Effector memory CD4-positive, alpha-beta T cell (primary cell): ENCODE data around the gene GVQW3.

Source experiments
- DNase-seq, 3 donors: peaks; one replicate each; pipeline ENCODE4 v3.0.0-alpha.2; 2020
- H3K27ac ChIP-seq: 2 replicates; pipeline ENCODE4 v1.7.0; 2013; ENCODE audit warnings: mild to moderate bottlenecking, low read length, moderate library complexity; ENCODE audit not compliant: insufficient read depth, poor library complexity, severe bottlenecking
- H3K27me3 ChIP-seq: replicated peaks from 2 replicates; pipeline ENCODE4 v1.7.0; 2013; ENCODE audit warnings: mild to moderate bottlenecking, low read length; ENCODE audit not compliant: insufficient read depth, control insufficient read depth, poor library complexity, severe bottlenecking
- H3K36me3 ChIP-seq: 2 replicates; pipeline ENCODE4 v1.7.0; 2013; ENCODE audit warnings: mild to moderate bottlenecking, low read length, moderate library complexity; ENCODE audit not compliant: control insufficient read depth, insufficient read depth
- H3K4me1 ChIP-seq: 2 replicates; pipeline ENCODE4 v1.7.0; 2013; ENCODE audit warnings: low read length, mild to moderate bottlenecking; ENCODE audit not compliant: control insufficient read depth, insufficient read depth, poor library complexity, severe bottlenecking
- H3K4me3 ChIP-seq: 2 replicates; pipeline ENCODE4 v1.7.0; 2013; ENCODE audit warnings: low read length, low read depth, mild to moderate bottlenecking; ENCODE audit not compliant: insufficient read depth, poor library complexity, severe bottlenecking
- H3K9me3 ChIP-seq: 2 replicates; pipeline ENCODE4 v1.7.0; 2013; ENCODE audit warnings: mild to moderate bottlenecking, low read length, moderate library complexity; ENCODE audit not compliant: control insufficient read depth

Gene GVQW3

GRCh38 chr11:76382209-76382608 lies 1.1 kb downstream of the GVQW3 start:
- Histone ChIP-seq H3K4me3 (no peak overlapping the region), H3K27ac (no peak overlapping the region), H3K4me1 (no peaks in the 10 kb centered on the region), H3K27me3 (no peaks in the 10 kb centered on the region), H3K36me3 (no peaks in the 10 kb centered on the region), H3K9me3 (no peaks in the 10 kb centered on the region)
- no peak for DNase-seq

GRCh38 chr11:76385903-76386302 lies 4.8 kb downstream of the GVQW3 start:
- Histone ChIP-seq H3K27me3 (no peaks in the 10 kb centered on the region), H3K27ac (no peak overlapping the region), H3K4me3 (no peak overlapping the region), H3K4me1 (no peaks in the 10 kb centered on the region), H3K9me3 (no peaks in the 10 kb centered on the region), H3K36me3 (no peaks in the 10 kb centered on the region)
- DNase-seq: no peak

GRCh38 chr11:76388408-76388807 lies 7.3 kb downstream of the GVQW3 start:
- Histone ChIP-seq H3K27me3 (no peaks in the 10 kb centered on the region), H3K36me3 (no peaks in the 10 kb centered on the region), H3K9me3 (no peaks in the 10 kb centered on the region), H3K4me1 (no peaks in the 10 kb centered on the region), H3K4me3 (no peak overlapping the region), H3K27ac (no peak overlapping the region)
- no peak for DNase-seq

- Histone ChIP-seq H3K27ac (no peak overlapping the region), H3K9me3 (no peaks in the 10 kb centered on the region), H3K4me1 (no peaks in the 10 kb centered on the region), H3K4me3 (no peak overlapping the region), H3K36me3 (no peaks in the 10 kb centered on the region), H3K27me3 (no peaks in the 10 kb centered on the region)
- no peak for DNase-seq
Measured at GRCh38 chr11:76391021-76391420, 9.9 kb downstream of the GVQW3 start.

- Histone ChIP-seq H3K4me3 (no peak overlapping the region), H3K9me3 (no peaks in the 10 kb centered on the region), H3K36me3 (no peaks in the 10 kb centered on the region), H3K27ac (no peak overlapping the region), H3K27me3 (no peaks in the 10 kb centered on the region), H3K4me1 (no peaks in the 10 kb centered on the region)
- DNase-seq: no peak
Measured at GRCh38 chr11:76391811-76392475, 10.8 kb downstream of the GVQW3 start.

- no peak overlapping the region for H3K27ac ChIP-seq
Measured at GRCh38 chr11:76392870-76393269, 11.7 kb downstream of the GVQW3 start.

GRCh38 chr11:76394411-76394810 lies 13.3 kb downstream of the GVQW3 start:
- DNase-seq: no peak
- Histone ChIP-seq H3K27me3 (no peaks in the 10 kb centered on the region), H3K4me3 (no peak overlapping the region), H3K27ac (no peak overlapping the region), H3K36me3 (no peaks in the 10 kb centered on the region), H3K4me1 (no peaks in the 10 kb centered on the region), H3K9me3 (no peaks in the 10 kb centered on the region)

More at GRCh38 chr11:76392870-76393269, 11.7 kb downstream of the GVQW3 start:
- Histone ChIP-seq H3K36me3 (no peaks in the 10 kb centered on the region), H3K4me3 (no peak overlapping the region), H3K4me1 (no peaks in the 10 kb centered on the region), H3K9me3 (no peaks in the 10 kb centered on the region), H3K27me3 (no peaks in the 10 kb centered on the region)
- DNase-seq: no peak

- DNase-seq: no peak
- Histone ChIP-seq H3K4me3 (no peak overlapping the region), H3K9me3 (no peaks in the 10 kb centered on the region), H3K36me3 (no peaks in the 10 kb centered on the region), H3K27me3 (no peaks in the 10 kb centered on the region), H3K27ac (no peak overlapping the region), H3K4me1 (no peaks in the 10 kb centered on the region)
Measured at GRCh38 chr11:76395296-76395695, 14.2 kb downstream of the GVQW3 start.

GRCh38 chr11:76397383-76397782 lies 16.3 kb downstream of the GVQW3 start:
- H3K4me3 ChIP-seq: no peak overlapping the region
- no peaks in the 10 kb centered on the region for H3K27me3 ChIP-seq
- no peaks in the 10 kb centered on the region for H3K4me1 ChIP-seq
- no peaks in the 10 kb centered on the region for H3K36me3 ChIP-seq
- no peak for DNase-seq
- no peak overlapping the region for H3K27ac ChIP-seq
- no peaks in the 10 kb centered on the region for H3K9me3 ChIP-seq

GRCh38 chr11:76400967-76401366 lies 19.8 kb downstream of the GVQW3 start:
- Histone ChIP-seq H3K36me3 (no peaks in the 10 kb centered on the region), H3K27ac (no peak overlapping the region), H3K4me3 (no peak overlapping the region), H3K27me3 (no peaks in the 10 kb centered on the region), H3K9me3 (no peaks in the 10 kb centered on the region), H3K4me1 (no peaks in the 10 kb centered on the region)
- no peak for DNase-seq
